ENCODE measurements around the gene TBC1D25.

- TF ChIP-seq CTCF (IDR thresholded peaks at IDR 0.05; ENCODE audit: low read depth, low read length, missing input control), result no peak
- no peak for TF ChIP-seq MAX (IDR thresholded peaks at IDR 0.05)
- TF ChIP-seq FOXA2 (IDR thresholded peaks at IDR 0.05), result no peak
- no peak for TF ChIP-seq REST (IDR thresholded peaks at IDR 0.05)
- no peak for TF ChIP-seq SP1 (IDR thresholded peaks at IDR 0.05)
- TF ChIP-seq ATF3 (IDR thresholded peaks at IDR 0.05), result no peak
- no peak for TF ChIP-seq TAF1 (conservative IDR thresholded peaks at IDR 0.05)
Observed at GRCh38 chrX:48576108-48576507, 36.6 kb downstream of the TBC1D25 start.

All from liver (tissue), 3 donors.